GM12878 (cell line): Measurements from ENCODE around the gene SLC49A4. TPM values are rescaled to one million over a fixed set of nuclear protein-coding genes. Genes with fewer than 3 reads are reported as not detected.

Experiments
- ATAC-seq: fragments of 200-7000 bp; cut with Tn5 transposase; 3 replicates; pipeline ENCODE4 v1.9.1; 2020; ENCODE audit warnings: mild to moderate bottlenecking, moderate library complexity
- BruUV-seq: library from RNA; stranded (reverse); fragments of 400-500 nt; replicated peaks from 2 replicates; lab custom pipeline; 2021; lab: Mats Ljungman, UMichigan
- CTCF ChIA-PET: fragments of 300-600 bp; sonication (Branson Sonifier 250); formaldehyde crosslinking; extraction: SDS; loops from one replicate; lab custom pipeline; 2021; ENCODE audit warnings: inconsistent platforms; lab: Yijun Ruan, JAX
- POLR2A ChIA-PET: fragments of 350-600 bp; formaldehyde crosslinking; extraction: SDS; loops from one replicate; lab custom pipeline; 2021; ENCODE audit warnings: inconsistent platforms; lab: Charles Lee
- RAD21 ChIA-PET: fragments of 300-600 bp; sonication (Branson Sonifier 250); formaldehyde crosslinking; loops from one replicate; lab custom pipeline; 2023; ENCODE audit warnings: antibody characterized with exemption; ENCODE audit not compliant: unreplicated experiment; lab: Charles Lee
- SMC1A ChIA-PET: fragments of 300-600 bp; sonication (Branson Sonifier 250); formaldehyde crosslinking; loops from one replicate; lab custom pipeline; 2023; ENCODE audit not compliant: unreplicated experiment, uncharacterized antibody; lab: Charles Lee
- DNase-seq: peaks from one replicate; pipeline ENCODE4 v3.0.0-alpha.2; 2011; ENCODE audit warnings: low read depth, low spot score
- FAIRE-seq: peaks from 3 replicates; lab custom pipeline; 2011; peaks lifted over from hg19 to GRCh38; lab: Jason Lieb, UNC
- H2AFZ ChIP-seq: 2 replicates; pipeline ENCODE4 v1.6.0; 2011; ENCODE audit warnings: low read depth, low read length, control low read depth; ENCODE audit not compliant: control insufficient read depth
- H3K27ac ChIP-seq: 2 replicates; pipeline ENCODE4 v1.5.1; 2011; ENCODE audit warnings: control low read depth; ENCODE audit not compliant: control insufficient read depth, insufficient read depth
- H3K27me3 ChIP-seq, 2 experiments: replicated peaks in 1 of 2; 2 replicates each; pipeline versions ENCODE4 v1.6.0 to v1.6.1; 2011; ENCODE audit warnings: low read length in 1 of 2; ENCODE audit not compliant: control insufficient read depth in 2 of 2, insufficient read depth in 2 of 2
- H3K36me3 ChIP-seq, 2 experiments: 2 replicates each; pipeline ENCODE4 v1.5.1; 2011; ENCODE audit warnings: low read length in 1 of 2; ENCODE audit not compliant: control insufficient read depth in 2 of 2, insufficient read depth in 2 of 2
- H3K4me1 ChIP-seq: 2 replicates; pipeline ENCODE4 v1.6.1; 2011; ENCODE audit warnings: mild to moderate bottlenecking, low read length, moderate library complexity, mixed read lengths; ENCODE audit not compliant: control insufficient read depth, insufficient read depth
- H3K4me2 ChIP-seq: 2 replicates; pipeline ENCODE4 v1.6.0; 2011; ENCODE audit warnings: control low read depth; ENCODE audit not compliant: control insufficient read depth, insufficient read depth
- H3K4me3 ChIP-seq: fragments of 200-600 bp; sonication (generic); 2 replicates; pipeline ENCODE4 v1.5.1; 2016
- H3K79me2 ChIP-seq: 2 replicates; pipeline ENCODE4 v1.6.0; 2011; ENCODE audit warnings: low read length; ENCODE audit not compliant: control insufficient read depth, insufficient read depth
- H3K9ac ChIP-seq: 2 replicates; pipeline ENCODE4 v1.8.0; 2011; ENCODE audit warnings: low read length, control low read depth, mixed read lengths; ENCODE audit not compliant: control insufficient read depth, insufficient read depth
- H3K9me3 ChIP-seq: replicated peaks from 3 replicates; pipeline ENCODE4 v1.5.1; 2011; ENCODE audit warnings: mild to moderate bottlenecking, low read length; ENCODE audit not compliant: control insufficient read depth, insufficient read depth
- H4K20me1 ChIP-seq: 2 replicates; pipeline ENCODE4 v1.6.0; 2011; ENCODE audit not compliant: control insufficient read depth, insufficient read depth
- BACH1 ChIP-seq: fragments of 450-650 bp; IDR thresholded peaks from 2 replicates; pipeline ENCODE4 v1.6.1; 2017; ENCODE audit warnings: mild to moderate bottlenecking, borderline replicate concordance
- CBX5 ChIP-seq: sonication (generic); IDR thresholded peaks from 2 replicates; pipeline ENCODE4 v1.6.1; 2016; ENCODE audit warnings: low read depth, moderate library complexity, mild to moderate bottlenecking, inconsistent platforms
- FOXK2 ChIP-seq: fragments of 450-650 bp; IDR thresholded peaks from 2 replicates; pipeline ENCODE4 v1.6.1; 2017; ENCODE audit warnings: mild to moderate bottlenecking, moderate library complexity
- FOXM1 ChIP-seq: IDR thresholded peaks from 2 replicates; pipeline ENCODE4 v1.6.1; 2012; ENCODE audit warnings: low read depth, mild to moderate bottlenecking, inconsistent platforms, low read length, moderate library complexity
- NFXL1 ChIP-seq: fragments of 450-650 bp; IDR thresholded peaks from 2 replicates; pipeline ENCODE4 v1.6.1; 2017; ENCODE audit warnings: antibody characterized with exemption, mild to moderate bottlenecking, borderline replicate concordance
- NR2F1 ChIP-seq: fragments of 450-650 bp; conservative IDR thresholded peaks from 2 replicates; pipeline ENCODE4 v1.6.1; 2017; ENCODE audit warnings: mild to moderate bottlenecking
- PAX8 ChIP-seq: fragments of 450-650 bp; IDR thresholded peaks from 2 replicates; pipeline ENCODE4 v1.6.1; 2017; ENCODE audit warnings: mild to moderate bottlenecking, moderate library complexity
- SPI1 ChIP-seq: IDR thresholded peaks from 2 replicates; pipeline ENCODE4 v1.6.1; 2011; ENCODE audit warnings: low read depth, mild to moderate bottlenecking, low read length, moderate library complexity, borderline replicate concordance; ENCODE audit not compliant: insufficient read depth
- SUPT20H ChIP-seq: IDR thresholded peaks from 2 replicates; pipeline ENCODE4 v1.6.1; 2011; ENCODE audit warnings: low read depth, mild to moderate bottlenecking, low read length, moderate library complexity, borderline replicate concordance; ENCODE audit not compliant: control insufficient read depth
- WGBS: methylation state at CpG from one replicate; pipeline ENCODE4 v1.1.6; 2016; ENCODE audit warnings: low lambda C conversion rate; ENCODE audit not compliant: insufficient replicate concordance, insufficient coverage; ENCODE audit errors: missing lambda C conversion rate; 5-methylcytosine and 5-hydroxymethylcytosine counted together
- in situ Hi-C: fragments of 300-500 bp; cut with MboI; formaldehyde crosslinking; loops from 9 replicates; pipeline ENCODE4 v1.14.3; 2018; ENCODE audit warnings: mixed read lengths
- intact Hi-C: fragments of 100-400 bp; cut with micrococcal nuclease; formaldehyde crosslinking; loops from one replicate; pipeline ENCODE4 v1.14.2; 2022; ENCODE audit not compliant: unreplicated experiment
- polyA plus RNA-seq, 11 experiments: library from polyadenylated mRNA; depleted of rRNA in 4 of 11; unstranded in 6 of 11; stranded (reverse) in 5 of 11; fragments of >200 nt; fragmentation: Nextera tagmentation in 4 of 11; fragmentation: Illumina TruSeq in 1 of 11; extraction: Ambion mirVana in 4 of 11; extraction: Trizol in 1 of 11; gene quantifications; 1 replicate in 1 of 11; 2 replicates in 10 of 11; pipeline versions ENCODE4 v1.2.1 to v1.2.3, GENCODE V29; 2011 to 2016; ENCODE audit warnings: inconsistent platforms in 2 of 11, missing spikeins in 2 of 11, low read depth in 1 of 11
- total RNA-seq, 4 experiments: library from RNA; depleted of rRNA in 3 of 4; stranded (reverse); fragments of >200 nt in 3 of 4; fragmentation: Illumina TruSeq in 1 of 4; extraction: Trizol in 1 of 4; gene quantifications; 2 replicates each; pipeline versions ENCODE4 v1.2.1 to v1.2.3, GENCODE V29; 2013 to 2021
- TF ChIP-seq, protein P1 (sequence below): fragments of 450-650 bp; IDR thresholded peaks from 2 replicates; pipeline ENCODE4 v1.6.1; 2017; ENCODE audit warnings: mild to moderate bottlenecking
- TF ChIP-seq, protein P2 (sequence below): fragments of 150-350 bp; IDR thresholded peaks from 2 replicates; pipeline ENCODE4 v1.6.1; 2016; ENCODE audit warnings: low read depth, low read length
- TF ChIP-seq, protein P3 (sequence below): IDR thresholded peaks from 2 replicates; pipeline ENCODE4 v1.6.1; 2011; ENCODE audit warnings: borderline replicate concordance, low read depth, mild to moderate bottlenecking, moderate library complexity, low read length; ENCODE audit not compliant: insufficient read depth, poor library complexity, severe bottlenecking
- TF ChIP-seq, protein P4 (sequence below): fragments of 450-650 bp; conservative IDR thresholded peaks from 2 replicates; pipeline ENCODE4 v1.6.1; 2017; ENCODE audit warnings: mild to moderate bottlenecking, moderate library complexity
- TF ChIP-seq, protein P5 (sequence below): fragments of 450-650 bp; IDR thresholded peaks from 2 replicates; pipeline ENCODE4 v1.6.1; 2017; ENCODE audit warnings: low read depth, mild to moderate bottlenecking, moderate library complexity

Gene SLC49A4
- total and polyA plus RNA-seq, 10 of the 15 experiments (the other 5 are each of a cell fraction or from before 2014, with no cell fraction given): 0.48 to 2.2 (median 1.4) TPM

DNA sequence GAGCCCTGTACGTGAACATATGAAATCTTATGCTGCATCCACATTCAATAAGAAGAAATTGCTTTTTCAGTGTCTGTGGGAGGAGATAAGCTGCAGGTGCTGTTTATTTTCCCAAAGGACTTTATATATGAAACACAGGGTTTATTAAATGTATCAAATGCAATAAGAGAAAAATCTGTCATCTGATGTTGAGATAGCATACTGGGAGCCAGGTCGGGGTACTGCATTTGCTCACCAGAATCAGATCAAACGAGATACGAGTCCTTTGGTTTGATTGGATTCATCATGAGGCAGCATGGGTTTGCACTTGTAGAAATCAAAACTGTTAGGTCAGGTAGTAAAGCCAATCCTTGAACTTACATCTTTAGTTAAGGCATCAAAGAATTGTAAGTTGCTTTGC, 91.4 kb downstream of the SLC49A4 start:
- H4K20me1 ChIP-seq: no peaks in the 10 kb centered on the region
- no peak overlapping the region for H3K4me2 ChIP-seq
- ChIA-PET RAD21 (interaction anchor here (1.0 kb wide), 1 partner anchor 10 kb away, joined by 3 read pairs; no protein-coding TSS in a partner anchor), CTCF (no interaction called here), POLR2A (no interaction called here), SMC1A (interaction anchor here (0.9 to 1.2 kb wide), 2 partner anchors 15 to 17 kb away, joined by 3 to 4 read pairs; no protein-coding TSS in a partner anchor)
- peaks cover 3% of the 10 kb centered on the region for H3K4me1 ChIP-seq
- H2AFZ ChIP-seq: no peak overlapping the region
- in situ Hi-C loops: no loop called here
- no TSS peak for BruUV-seq
- ATAC-seq (no peak), FAIRE-seq (no peak), DNase-seq (no peak)
- no peaks in the 10 kb centered on the region for H3K27me3 ChIP-seq
- H3K9me3 ChIP-seq: no peaks in the 10 kb centered on the region
- H3K9ac ChIP-seq: no peak overlapping the region
- H3K79me2 ChIP-seq: no peaks in the 10 kb centered on the region
- intact Hi-C loops: no loop called here
- WGBS: 94% methylated on average over 4 of the region's 4 CpGs
- no peak overlapping the region for H3K27ac ChIP-seq
- H3K36me3 ChIP-seq: no peaks in the 10 kb centered on the region
- no peak overlapping the region for H3K4me3 ChIP-seq
- TF ChIP-seq, protein P1, sequence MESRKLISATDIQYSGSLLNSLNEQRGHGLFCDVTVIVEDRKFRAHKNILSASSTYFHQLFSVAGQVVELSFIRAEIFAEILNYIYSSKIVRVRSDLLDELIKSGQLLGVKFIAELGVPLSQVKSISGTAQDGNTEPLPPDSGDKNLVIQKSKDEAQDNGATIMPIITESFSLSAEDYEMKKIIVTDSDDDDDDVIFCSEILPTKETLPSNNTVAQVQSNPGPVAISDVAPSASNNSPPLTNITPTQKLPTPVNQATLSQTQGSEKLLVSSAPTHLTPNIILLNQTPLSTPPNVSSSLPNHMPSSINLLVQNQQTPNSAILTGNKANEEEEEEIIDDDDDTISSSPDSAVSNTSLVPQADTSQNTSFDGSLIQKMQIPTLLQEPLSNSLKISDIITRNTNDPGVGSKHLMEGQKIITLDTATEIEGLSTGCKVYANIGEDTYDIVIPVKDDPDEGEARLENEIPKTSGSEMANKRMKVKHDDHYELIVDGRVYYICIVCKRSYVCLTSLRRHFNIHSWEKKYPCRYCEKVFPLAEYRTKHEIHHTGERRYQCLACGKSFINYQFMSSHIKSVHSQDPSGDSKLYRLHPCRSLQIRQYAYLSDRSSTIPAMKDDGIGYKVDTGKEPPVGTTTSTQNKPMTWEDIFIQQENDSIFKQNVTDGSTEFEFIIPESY: no peak
- TF ChIP-seq SUPT20H (no peak), FOXK2 (no peak), NR2F1 (no peak), CBX5 (no peak), FOXM1 (no peak), PAX8 (no peak), BACH1 (no peak), NFXL1 (no peak), SPI1 (no peak)
- TF ChIP-seq, protein P2, sequence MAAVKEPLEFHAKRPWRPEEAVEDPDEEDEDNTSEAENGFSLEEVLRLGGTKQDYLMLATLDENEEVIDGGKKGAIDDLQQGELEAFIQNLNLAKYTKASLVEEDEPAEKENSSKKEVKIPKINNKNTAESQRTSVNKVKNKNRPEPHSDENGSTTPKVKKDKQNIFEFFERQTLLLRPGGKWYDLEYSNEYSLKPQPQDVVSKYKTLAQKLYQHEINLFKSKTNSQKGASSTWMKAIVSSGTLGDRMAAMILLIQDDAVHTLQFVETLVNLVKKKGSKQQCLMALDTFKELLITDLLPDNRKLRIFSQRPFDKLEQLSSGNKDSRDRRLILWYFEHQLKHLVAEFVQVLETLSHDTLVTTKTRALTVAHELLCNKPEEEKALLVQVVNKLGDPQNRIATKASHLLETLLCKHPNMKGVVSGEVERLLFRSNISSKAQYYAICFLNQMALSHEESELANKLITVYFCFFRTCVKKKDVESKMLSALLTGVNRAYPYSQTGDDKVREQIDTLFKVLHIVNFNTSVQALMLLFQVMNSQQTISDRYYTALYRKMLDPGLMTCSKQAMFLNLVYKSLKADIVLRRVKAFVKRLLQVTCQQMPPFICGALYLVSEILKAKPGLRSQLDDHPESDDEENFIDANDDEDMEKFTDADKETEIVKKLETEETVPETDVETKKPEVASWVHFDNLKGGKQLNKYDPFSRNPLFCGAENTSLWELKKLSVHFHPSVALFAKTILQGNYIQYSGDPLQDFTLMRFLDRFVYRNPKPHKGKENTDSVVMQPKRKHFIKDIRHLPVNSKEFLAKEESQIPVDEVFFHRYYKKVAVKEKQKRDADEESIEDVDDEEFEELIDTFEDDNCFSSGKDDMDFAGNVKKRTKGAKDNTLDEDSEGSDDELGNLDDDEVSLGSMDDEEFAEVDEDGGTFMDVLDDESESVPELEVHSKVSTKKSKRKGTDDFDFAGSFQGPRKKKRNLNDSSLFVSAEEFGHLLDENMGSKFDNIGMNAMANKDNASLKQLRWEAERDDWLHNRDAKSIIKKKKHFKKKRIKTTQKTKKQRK: no peak
- TF ChIP-seq, protein P3, sequence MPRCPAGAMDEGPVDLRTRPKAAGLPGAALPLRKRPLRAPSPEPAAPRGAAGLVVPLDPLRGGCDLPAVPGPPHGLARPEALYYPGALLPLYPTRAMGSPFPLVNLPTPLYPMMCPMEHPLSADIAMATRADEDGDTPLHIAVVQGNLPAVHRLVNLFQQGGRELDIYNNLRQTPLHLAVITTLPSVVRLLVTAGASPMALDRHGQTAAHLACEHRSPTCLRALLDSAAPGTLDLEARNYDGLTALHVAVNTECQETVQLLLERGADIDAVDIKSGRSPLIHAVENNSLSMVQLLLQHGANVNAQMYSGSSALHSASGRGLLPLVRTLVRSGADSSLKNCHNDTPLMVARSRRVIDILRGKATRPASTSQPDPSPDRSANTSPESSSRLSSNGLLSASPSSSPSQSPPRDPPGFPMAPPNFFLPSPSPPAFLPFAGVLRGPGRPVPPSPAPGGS: no peak
- TF ChIP-seq, protein P4, sequence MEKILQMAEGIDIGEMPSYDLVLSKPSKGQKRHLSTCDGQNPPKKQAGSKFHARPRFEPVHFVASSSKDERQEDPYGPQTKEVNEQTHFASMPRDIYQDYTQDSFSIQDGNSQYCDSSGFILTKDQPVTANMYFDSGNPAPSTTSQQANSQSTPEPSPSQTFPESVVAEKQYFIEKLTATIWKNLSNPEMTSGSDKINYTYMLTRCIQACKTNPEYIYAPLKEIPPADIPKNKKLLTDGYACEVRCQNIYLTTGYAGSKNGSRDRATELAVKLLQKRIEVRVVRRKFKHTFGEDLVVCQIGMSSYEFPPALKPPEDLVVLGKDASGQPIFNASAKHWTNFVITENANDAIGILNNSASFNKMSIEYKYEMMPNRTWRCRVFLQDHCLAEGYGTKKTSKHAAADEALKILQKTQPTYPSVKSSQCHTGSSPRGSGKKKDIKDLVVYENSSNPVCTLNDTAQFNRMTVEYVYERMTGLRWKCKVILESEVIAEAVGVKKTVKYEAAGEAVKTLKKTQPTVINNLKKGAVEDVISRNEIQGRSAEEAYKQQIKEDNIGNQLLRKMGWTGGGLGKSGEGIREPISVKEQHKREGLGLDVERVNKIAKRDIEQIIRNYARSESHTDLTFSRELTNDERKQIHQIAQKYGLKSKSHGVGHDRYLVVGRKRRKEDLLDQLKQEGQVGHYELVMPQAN: no peak
- TF ChIP-seq, protein P5, sequence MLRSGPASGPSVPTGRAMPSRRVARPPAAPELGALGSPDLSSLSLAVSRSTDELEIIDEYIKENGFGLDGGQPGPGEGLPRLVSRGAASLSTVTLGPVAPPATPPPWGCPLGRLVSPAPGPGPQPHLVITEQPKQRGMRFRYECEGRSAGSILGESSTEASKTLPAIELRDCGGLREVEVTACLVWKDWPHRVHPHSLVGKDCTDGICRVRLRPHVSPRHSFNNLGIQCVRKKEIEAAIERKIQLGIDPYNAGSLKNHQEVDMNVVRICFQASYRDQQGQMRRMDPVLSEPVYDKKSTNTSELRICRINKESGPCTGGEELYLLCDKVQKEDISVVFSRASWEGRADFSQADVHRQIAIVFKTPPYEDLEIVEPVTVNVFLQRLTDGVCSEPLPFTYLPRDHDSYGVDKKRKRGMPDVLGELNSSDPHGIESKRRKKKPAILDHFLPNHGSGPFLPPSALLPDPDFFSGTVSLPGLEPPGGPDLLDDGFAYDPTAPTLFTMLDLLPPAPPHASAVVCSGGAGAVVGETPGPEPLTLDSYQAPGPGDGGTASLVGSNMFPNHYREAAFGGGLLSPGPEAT: no peak
